ENCODE measurements around the gene ZSCAN29.

ZSCAN29 gene

DNA sequence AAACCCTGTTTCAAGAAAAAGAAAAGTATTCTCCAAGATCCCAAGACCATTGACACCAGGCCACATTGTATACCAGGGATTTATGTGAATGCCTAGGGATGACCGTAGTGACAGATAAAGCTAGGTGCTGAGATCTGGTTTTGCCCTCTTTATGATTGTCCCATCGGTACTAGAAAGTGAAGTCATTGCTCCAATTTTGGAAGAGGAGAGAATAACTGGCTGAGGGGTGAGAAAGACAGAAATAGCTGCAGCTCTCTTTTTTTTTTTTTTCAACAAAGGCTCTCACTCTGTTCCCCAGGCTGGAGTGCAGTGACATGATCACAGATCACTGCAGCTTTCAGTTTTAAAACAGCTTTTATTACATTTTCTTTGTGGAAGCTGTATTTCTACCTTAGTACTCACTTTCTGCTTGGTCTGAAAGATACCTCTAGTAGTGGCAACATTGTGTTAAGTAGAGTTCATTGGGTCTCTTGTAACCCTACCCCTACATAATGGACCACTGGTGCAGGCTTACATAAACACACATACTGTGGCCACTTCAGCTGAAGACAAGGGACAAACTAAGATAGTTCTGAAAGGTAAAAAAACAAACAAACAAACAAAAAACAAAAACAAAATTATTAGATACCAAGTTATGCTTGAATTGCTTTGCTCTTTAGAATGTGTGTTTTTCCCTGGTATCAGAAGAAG lies 18.0 kb downstream of the ZSCAN29 start:
- in situ Hi-C loops (cut with HindIII; ENCODE audit: low sequenced_read_pairs) = no loop called here

DNA sequence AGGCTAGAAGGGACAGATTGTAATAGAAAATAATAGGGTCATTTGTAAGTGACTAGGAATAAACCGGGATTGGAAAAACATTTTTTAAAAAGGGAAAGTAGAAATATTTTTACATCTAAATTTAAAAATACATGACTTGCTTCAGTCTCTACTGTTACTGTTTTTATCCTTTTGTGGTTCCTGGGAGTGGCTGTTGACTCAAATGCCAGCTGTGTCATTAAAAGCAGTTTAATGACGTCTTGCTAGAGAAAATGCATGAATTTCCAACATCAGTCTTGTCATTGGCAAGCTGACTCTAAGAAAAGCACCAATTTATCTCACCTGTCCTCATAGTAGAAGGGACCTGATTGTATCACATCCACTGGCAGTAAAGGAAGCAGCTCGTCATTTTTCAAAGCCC lies 23.7 kb downstream of the ZSCAN29 start:
- in situ Hi-C loops (cut with HindIII; ENCODE audit: low sequenced_read_pairs) = no loop called here

DNA sequence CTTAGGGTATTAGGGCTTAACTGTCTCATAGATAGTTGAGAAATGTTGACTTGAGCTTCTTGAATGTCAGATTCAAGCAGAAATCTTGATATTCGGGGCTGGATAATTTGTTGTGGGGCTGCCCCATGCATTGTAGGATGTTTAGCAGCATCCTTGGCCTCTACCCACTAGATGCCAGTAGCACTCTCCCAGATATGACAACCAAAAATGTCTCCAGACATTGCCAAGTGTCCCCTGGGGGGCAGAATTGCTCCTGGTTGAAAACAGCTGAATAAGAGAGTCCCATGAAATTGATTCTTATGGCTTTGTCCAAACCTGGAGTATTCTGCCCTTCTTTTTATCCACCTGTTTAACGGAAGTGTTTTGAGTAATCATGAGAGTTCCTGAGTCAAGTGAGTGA lies 24.5 kb downstream of the ZSCAN29 start:
- in situ Hi-C loops (cut with HindIII; ENCODE audit: low sequenced_read_pairs) = no loop called here

DNA sequence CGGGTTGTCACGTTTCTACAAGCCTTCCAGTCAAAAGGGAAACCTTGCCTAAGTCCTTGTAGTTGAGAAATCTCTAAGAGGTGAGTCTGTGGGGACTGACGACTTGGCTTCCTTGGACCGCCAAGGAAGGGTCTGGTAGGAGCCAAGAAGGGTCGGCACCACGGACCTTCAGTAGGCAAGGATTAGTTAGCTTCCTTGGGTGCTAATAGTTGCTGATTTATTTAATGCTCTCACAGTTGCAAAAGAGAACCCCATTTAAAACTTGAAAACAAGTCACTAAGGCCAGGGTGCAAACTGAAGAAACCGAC lies 40.1 kb downstream of the ZSCAN29 start:
- in situ Hi-C loops (cut with HindIII; ENCODE audit: low sequenced_read_pairs) = no loop called here

DNA sequence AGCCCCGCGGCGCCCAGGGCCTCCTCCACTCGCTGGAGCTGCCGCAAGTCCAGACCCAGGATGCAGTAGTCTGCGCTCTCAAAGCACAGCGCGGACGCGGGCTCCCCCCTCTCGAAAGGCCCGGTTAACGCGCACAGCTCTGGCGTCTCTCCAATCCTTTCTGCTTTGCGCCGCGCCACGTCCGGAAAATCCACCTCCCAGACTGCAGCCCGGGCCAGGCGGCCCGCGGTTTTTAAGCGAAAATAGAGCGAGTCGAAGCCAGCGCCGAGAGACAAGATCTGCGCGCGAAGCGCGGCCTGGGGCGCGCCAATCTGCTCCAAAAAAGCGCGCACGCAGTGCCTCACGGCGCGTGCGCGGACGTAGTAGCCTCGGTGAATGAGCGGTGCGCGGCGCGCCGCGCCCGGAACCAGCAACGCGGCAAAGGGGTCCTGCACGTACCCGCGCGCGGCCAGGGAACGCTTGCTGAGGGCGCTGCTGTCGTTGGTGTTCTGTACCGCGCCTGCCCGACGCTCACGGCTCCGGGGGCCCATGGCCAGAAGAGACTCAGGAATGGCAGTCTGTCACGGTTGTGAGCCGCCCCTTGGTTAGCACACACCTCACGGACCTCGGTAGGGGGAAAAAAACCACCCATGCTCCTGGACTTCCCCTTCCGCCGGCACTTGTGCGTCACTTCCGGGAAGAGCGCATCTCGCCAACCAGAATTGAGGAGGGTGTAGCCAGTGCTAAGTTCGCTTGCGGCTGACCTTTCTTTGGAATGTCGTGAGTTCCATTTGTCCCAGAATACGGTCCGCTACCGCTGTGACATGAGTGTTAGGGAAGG lies 40.7 kb downstream of the ZSCAN29 start, which contains the start of gene LCMT2:
LCMT2 (minus strand) TSS at position 614 of the 820 bp plus-strand sequence; CDS start at position 530, 84 bp downstream.
- in situ Hi-C loops (cut with HindIII; ENCODE audit: low sequenced_read_pairs) = no loop called here

DNA sequence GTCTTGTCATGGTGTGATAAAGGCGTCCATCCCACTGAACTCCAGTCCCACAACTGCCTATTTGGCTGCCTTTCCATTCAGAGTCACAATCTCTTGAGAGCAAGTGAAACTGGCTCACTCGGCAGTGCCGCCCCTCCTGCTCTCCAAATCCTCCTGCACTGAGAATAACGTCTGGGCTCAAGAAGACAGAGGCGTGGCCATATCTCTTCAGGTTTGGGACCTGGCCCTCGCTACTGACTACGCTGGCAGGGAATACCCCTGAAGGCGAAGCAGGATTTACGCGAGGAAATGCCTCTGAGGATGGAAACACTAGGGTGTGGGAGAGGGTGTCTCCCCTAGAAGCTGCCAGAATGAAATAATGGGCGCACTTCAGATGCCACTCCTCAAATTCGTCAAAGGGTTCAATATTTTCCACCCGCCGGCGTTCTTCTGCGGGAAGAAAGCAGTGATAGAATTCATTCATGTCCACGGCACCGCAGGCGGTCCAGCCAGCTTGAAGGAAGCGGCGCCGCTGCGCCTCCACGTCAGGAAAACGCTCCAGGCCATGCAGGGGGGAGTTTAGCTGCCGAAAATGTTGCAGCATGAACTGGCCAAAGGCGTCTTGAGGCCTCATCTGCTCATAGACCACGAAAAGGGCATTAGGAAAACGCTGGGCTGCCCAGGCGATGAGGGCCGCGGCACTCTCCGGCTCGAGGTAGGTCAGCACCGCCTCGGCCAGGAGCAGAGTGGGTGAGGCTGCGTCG lies 41.5 kb downstream of the ZSCAN29 start:
- in situ Hi-C loops (cut with HindIII; ENCODE audit: low sequenced_read_pairs) = no loop called here

DNA sequence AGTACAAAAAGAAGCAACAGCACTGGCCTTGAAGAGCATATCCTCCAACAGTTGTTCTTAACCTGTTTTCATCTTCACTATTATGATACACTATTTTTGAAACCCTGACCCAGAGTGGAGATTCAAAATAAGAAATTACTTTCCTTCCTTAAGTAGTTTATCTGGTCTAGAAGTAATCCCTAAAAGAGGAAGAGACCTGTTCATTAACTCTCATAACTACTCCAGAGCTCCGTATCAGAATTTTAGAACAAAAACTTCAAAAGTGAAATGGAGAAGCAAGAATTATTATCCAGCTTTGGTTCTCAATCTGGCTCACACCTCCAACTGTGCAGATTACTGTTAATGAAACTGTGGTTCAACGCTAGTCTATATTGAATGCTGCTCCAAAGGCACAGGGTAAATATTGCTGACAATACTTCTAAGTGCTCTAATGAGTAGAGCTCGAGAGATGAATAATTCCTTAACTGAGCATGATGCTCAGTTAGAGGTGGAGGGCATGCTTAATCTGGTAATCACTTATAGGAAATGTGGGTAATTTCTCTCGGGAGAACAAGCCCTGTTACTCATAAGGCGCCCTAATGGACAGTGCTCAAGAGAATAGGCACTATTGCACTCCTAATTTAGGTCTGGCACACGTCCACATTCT lies 45.7 kb downstream of the ZSCAN29 start:
- in situ Hi-C loops (cut with HindIII; ENCODE audit: low sequenced_read_pairs) = no loop called here

DNA sequence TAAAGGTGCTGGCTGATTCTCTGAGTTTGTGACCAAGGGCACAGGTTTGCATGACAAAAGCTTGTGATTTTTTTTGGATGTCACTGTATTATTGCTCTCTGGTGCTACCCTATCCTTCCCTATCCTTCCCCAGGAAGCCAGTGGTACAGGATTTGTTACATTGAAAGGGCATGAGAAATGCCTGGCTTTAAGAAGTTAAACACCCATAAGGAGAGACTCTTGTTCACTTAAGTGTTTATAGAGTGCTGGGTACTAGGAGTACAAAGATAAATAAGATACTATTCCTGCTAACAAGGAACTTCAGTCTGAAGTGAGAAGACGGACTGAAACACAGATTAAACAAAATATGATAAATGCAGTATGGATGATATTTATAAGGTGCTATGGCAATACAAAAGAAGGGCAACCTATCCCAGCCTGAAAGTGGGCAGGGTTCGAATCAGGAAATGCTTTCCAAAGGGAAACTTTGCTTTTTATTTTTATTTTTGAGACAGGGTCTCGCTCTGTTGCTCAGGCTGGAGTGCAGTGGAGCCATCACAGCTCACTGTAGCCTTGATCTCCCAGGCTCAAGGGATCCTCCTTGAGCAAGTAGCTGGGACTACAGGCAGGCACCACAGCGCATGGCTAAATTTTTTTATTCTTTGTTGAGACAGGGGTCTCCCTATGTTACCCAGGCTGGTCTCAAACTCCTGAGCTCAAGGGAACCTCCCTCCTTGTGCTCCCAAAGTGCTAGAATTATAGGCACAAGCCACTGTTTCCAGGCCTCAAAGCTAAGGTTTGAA lies 51.7 kb downstream of the ZSCAN29 start:
- in situ Hi-C loops (cut with HindIII; ENCODE audit: low sequenced_read_pairs) = no loop called here

DNA sequence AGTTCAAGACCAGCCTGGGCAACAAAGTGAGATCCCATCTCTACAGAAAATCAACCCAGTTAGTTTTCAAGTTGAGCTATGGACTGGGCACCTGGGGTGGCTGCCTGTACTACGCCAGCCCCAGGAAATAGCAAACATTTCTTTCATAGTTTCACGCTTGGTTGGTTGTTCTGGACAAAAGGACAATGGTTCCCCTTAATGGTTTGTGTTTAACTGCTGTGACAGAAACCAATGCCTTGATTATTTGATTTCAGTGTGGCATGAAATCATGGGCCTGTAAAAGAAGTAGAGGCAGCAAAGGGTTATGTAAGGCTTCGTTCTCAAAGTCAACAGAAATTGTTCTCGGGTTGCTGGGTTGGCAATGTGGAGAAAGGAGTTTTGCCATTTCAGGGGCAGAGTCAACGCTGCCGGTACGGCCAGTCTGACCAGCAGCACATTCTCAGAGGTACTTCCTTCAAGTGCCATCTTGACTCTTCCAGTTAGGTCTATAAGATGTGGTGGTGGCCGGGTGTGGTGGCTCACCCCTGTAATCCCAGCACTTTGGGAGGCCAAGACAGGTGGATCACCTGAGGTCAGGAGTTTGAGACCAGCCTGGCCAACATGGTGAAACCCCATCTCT lies 53.2 kb downstream of the ZSCAN29 start:
- in situ Hi-C loops (cut with HindIII; ENCODE audit: low sequenced_read_pairs) = no loop called here

DNA sequence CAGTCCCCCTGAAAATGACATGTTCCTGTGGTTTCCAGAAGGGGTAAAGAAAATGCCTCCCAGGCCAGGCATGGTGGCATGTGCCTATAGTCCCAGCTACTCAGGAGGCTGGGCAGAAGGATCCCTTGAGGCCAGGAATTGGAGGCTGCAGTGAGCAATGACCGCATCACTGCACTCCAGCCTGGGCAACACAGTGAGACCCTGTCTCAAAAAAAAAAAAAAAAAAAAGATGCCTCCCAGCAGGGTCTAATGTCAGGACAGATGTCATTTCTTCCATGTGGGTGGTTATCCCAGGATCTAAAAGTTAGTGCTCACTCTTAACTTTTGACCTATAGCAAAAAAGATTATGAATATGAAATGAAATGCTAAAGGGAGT lies 53.9 kb downstream of the ZSCAN29 start:
- in situ Hi-C loops (cut with HindIII; ENCODE audit: low sequenced_read_pairs) = no loop called here

DNA sequence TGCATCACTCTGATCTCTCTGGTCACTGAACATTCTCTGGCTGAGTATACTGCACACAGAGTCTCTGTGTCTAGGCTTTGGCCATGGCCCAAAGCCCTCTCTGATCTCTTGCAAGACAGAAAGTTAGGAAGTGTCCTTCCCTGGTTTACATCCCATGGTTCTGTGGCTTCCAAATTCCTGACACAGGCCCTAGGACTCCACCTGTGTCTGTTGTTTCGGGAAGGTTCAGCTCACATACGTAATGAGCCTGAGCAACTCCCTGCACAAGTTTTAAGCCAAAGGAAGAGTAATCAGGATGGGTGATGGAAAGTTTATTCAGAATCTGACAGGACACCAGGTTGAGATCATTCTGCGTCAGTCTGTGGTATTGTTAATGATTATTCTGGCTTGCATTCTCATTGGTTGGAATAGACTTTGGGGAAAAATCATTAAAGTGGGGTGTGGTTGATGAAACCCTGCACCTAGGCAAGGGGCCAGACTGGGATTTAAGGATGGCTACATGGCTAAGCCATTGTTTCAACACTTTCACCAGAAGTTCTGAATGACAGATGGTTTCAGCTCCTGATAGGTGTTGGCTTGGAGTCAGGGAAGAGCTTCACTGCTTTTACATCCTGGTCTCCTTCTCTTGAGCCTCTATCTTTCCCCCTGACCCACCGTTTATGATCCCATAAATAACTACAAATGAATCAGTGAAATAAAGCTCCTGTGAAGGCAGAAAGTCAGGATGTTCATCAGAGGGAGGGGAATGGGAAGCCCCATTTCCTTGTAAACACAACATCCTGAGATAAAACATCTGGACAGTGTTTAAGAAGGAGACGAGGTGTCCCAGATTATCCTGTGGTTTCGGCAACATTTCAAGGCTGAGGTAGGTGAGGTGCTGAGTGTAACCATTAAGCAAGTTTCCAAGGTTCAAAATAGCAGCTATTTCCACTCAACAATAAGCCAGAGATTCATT lies 54.5 kb downstream of the ZSCAN29 start:
- in situ Hi-C loops (cut with HindIII; ENCODE audit: low sequenced_read_pairs) = no loop called here

DNA sequence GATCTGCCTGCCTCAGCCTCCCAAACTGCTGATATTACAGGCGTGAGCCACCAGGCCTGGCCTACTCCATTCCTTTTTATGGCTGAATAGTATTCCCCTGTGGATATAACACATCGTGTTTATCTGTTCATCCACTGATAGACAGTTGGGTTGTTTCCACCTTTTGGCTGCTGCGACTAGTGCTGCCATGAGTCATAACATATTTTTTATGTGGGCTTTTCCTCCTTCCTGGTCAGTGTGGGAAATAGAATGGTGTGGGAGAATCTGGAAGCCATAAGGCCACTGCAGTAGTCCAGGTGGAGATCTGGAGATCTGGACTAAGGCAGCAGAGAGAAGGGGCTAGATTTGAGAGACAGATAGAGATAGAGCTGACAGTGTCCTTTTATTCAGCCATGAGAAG lies 56.7 kb downstream of the ZSCAN29 start:
- in situ Hi-C loops (cut with HindIII; ENCODE audit: low sequenced_read_pairs) = no loop called here

DNA sequence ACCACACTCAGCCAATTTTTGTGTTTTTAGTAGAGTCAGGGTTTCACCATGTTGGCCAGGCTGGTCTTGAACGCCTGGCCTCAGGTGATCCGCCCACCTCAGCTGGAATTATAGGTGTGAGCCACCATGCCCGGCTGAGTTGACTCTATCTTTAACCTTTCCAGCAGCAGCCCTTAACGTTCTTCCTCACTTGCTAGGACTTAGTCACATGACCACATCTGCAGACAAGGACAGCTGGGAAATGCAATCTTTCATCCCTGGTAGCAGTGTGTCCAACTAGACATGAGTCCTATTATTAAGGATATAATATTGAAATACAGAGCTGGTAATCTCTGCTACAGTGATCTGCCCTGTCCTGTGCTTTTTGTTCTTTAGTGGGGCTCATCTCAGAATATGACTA lies 58.5 kb downstream of the ZSCAN29 start:
- in situ Hi-C loops (cut with HindIII; ENCODE audit: low sequenced_read_pairs) = no loop called here
